Measurements from ENCODE around the gene DHX40.

DNA sequence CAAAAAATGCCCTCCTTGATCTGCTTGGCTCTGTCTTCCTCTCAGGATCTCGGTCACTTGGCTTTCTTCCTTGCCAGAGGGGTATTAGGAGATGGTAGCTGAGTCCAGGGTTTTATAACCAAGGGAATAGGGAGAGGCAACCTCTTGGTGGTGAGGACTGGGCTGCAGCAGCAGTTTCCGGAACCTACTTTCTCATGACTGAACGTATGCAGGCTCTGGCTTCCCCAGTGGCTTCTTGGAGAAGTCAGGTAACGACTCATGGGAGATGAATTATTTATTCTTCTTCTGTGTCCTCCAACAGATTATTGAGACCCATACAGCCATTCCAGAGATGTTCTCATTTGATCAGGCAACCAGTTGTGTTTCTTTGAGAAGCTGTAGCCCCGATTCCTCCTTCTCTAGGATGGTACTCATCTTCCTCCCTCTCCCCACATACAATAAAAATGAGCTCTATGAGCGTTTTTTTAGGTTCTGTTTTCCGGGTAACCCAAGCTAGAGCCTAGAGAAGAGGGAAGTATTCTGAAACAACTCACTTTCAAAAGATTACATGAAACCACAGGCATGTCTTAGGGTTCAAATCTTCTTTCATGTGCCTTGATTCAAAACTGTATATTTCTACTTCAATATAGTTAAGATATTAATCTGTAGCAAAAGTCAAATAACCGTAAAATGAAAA lies 22.3 kb upstream of the DHX40 start:
- TF ChIP-seq, protein P1, sequence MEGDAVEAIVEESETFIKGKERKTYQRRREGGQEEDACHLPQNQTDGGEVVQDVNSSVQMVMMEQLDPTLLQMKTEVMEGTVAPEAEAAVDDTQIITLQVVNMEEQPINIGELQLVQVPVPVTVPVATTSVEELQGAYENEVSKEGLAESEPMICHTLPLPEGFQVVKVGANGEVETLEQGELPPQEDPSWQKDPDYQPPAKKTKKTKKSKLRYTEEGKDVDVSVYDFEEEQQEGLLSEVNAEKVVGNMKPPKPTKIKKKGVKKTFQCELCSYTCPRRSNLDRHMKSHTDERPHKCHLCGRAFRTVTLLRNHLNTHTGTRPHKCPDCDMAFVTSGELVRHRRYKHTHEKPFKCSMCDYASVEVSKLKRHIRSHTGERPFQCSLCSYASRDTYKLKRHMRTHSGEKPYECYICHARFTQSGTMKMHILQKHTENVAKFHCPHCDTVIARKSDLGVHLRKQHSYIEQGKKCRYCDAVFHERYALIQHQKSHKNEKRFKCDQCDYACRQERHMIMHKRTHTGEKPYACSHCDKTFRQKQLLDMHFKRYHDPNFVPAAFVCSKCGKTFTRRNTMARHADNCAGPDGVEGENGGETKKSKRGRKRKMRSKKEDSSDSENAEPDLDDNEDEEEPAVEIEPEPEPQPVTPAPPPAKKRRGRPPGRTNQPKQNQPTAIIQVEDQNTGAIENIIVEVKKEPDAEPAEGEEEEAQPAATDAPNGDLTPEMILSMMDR (conservative IDR thresholded peaks at IDR 0.05; ENCODE audit: low read length): no peak
- TF ChIP-seq EZH2phosphoT487 (IDR thresholded peaks at IDR 0.05; ENCODE audit: borderline replicate concordance, low read depth, low read length): no peak

Data from OCI-LY7 (cell line).